Adrenal gland (tissue), 5 donors: ENCODE measurements around the gene CA5A.
"Not testable (repeated sequence)": the region's sequence is repeated elsewhere in the genome, so short reads cannot be mapped to it uniquely, and the experiment has no call there.

Experiments
- POLR2A ChIP-seq, 2 donors: fragments of 450-650 bp; IDR thresholded peaks; one replicate each; pipeline ENCODE4 v1.6.1; 2017; ENCODE audit warnings: antibody characterized with exemption in 2 of 2, mild to moderate bottlenecking in 2 of 2, moderate library complexity in 1 of 2
- TF ChIP-seq, protein P1 (sequence below), 6 experiments: fragments of 450-650 bp in 4 of 6; fragments of 200-600 bp in 2 of 6; sonication (generic) in 1 of 6; IDR thresholded peaks; 1 replicate in 5 of 6; 2 replicates in 1 of 6; pipeline versions ENCODE4 v1.5.1 to v1.8.0; 2016 to 2021; ENCODE audit warnings: antibody characterized with exemption in 6 of 6, mild to moderate bottlenecking in 2 of 6, moderate library complexity in 1 of 6
- donor health status: DM: no; HTN: no; CAD: no.

- TF ChIP-seq, protein P1, sequence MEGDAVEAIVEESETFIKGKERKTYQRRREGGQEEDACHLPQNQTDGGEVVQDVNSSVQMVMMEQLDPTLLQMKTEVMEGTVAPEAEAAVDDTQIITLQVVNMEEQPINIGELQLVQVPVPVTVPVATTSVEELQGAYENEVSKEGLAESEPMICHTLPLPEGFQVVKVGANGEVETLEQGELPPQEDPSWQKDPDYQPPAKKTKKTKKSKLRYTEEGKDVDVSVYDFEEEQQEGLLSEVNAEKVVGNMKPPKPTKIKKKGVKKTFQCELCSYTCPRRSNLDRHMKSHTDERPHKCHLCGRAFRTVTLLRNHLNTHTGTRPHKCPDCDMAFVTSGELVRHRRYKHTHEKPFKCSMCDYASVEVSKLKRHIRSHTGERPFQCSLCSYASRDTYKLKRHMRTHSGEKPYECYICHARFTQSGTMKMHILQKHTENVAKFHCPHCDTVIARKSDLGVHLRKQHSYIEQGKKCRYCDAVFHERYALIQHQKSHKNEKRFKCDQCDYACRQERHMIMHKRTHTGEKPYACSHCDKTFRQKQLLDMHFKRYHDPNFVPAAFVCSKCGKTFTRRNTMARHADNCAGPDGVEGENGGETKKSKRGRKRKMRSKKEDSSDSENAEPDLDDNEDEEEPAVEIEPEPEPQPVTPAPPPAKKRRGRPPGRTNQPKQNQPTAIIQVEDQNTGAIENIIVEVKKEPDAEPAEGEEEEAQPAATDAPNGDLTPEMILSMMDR (IDR thresholded peaks at IDR 0.05): not testable (repeated sequence)
- TF ChIP-seq POLR2A (IDR thresholded peaks at IDR 0.05): not testable (repeated sequence)
These were observed 334 bp downstream of the CA5A start for GRCh38 chr16:87936016-87936374.
